Thyroid gland (tissue), 4 donors: ENCODE data around the gene SHROOM2. TPM values are rescaled to one million over a fixed set of nuclear protein-coding genes. Genes with fewer than 3 reads are reported as not detected.

ENCODE experiments used
- DNase-seq, 2 donors: peaks; one replicate each; pipeline ENCODE4 v3.0.0-alpha.2; 2019
- H3K27ac ChIP-seq, 3 donors: fragments of 200-600 bp; sonication (generic); 1 replicate in 2 of 3; 2 replicates in 1 of 3; pipeline ENCODE4 v1.5.1; 2016 to 2019; ENCODE audit warnings: mild to moderate bottlenecking in 1 of 3, moderate library complexity in 1 of 3
- H3K27me3 ChIP-seq: fragments of 200-600 bp; sonication (generic); one replicate; pipeline ENCODE4 v1.5.1; 2019
- H3K36me3 ChIP-seq, 2 donors: fragments of 200-600 bp; sonication (generic); one replicate each; pipeline ENCODE4 v1.5.1; 2016 to 2019
- H3K4me1 ChIP-seq, 2 donors: fragments of 200-600 bp; sonication (generic); one replicate each; pipeline ENCODE4 v1.5.1; 2017 to 2019
- H3K4me3 ChIP-seq, 3 donors: fragments of 200-600 bp; sonication (generic); replicated peaks in 1 of 3; 1 replicate in 2 of 3; 2 replicates in 1 of 3; pipeline ENCODE4 v1.5.1; 2016; ENCODE audit warnings: mild to moderate bottlenecking in 1 of 3
- H3K9me3 ChIP-seq: fragments of 200-600 bp; sonication (generic); one replicate; pipeline ENCODE4 v1.5.1; 2017
- CTCF ChIP-seq, 6 experiments: fragments of 200-600 bp in 3 of 6; fragments of 450-650 bp in 3 of 6; sonication (generic) in 3 of 6; IDR thresholded peaks; one replicate each; pipeline ENCODE4 v1.5.1; 2016 to 2019; ENCODE audit warnings: antibody characterized with exemption in 6 of 6, mild to moderate bottlenecking in 2 of 6, inconsistent platforms in 1 of 6, moderate library complexity in 1 of 6
- POLR2A ChIP-seq, 2 donors: fragments of 450-650 bp; IDR thresholded peaks; one replicate each; pipeline ENCODE4 v1.6.1; 2017; ENCODE audit warnings: antibody characterized with exemption in 2 of 2, mild to moderate bottlenecking in 2 of 2, moderate library complexity in 1 of 2
- WGBS, 2 donors: methylation state at CpG; one replicate each; pipeline ENCODE4 v1.1.5; 2017; 5-methylcytosine and 5-hydroxymethylcytosine counted together
- intact Hi-C: fragments of 100-400 bp; cut with DNase I; formaldehyde crosslinking; loops from one replicate; pipeline ENCODE4 v1.15.1; 2023
- total RNA-seq, 4 donors: library from RNA; depleted of rRNA; stranded (reverse); fragments of >200 nt; gene quantifications; one replicate each; pipeline ENCODE4 v1.2.3, GENCODE V29; 2016

SHROOM2 gene
- total RNA-seq, 4 donors from 2014 or later, result 2.8 to 16.5 (median 6.1) TPM

GRCh38 chrX:9861711-9862110, 75.5 kb downstream of the SHROOM2 start:
- Histone ChIP-seq H3K27me3 (no peaks in the 10 kb centered on the region), H3K4me1 (no peaks in the 10 kb centered on the region), H3K4me3 (no peak overlapping the region), H3K36me3 (no peaks in the 10 kb centered on the region), H3K27ac (no peak overlapping the region), H3K9me3 (no peaks in the 10 kb centered on the region)
- TF ChIP-seq POLR2A (IDR thresholded peaks at IDR 0.05) (no peak), CTCF (IDR thresholded peaks at IDR 0.05) (no peak)
- intact Hi-C loops, result no loop called here
- DNase-seq, result no peak
- 92% methylated on average over 8 to 9 of the region's 9 CpGs for WGBS, 2 donors

GRCh38 chrX:9862525-9862924, 76.3 kb downstream of the SHROOM2 start:
- DNase-seq, result no peak
- TF ChIP-seq POLR2A (IDR thresholded peaks at IDR 0.05) (no peak), CTCF (IDR thresholded peaks at IDR 0.05) (no peak)
- Histone ChIP-seq H3K27ac (no peak overlapping the region), H3K36me3 (no peaks in the 10 kb centered on the region), H3K4me3 (no peak overlapping the region), H3K27me3 (no peaks in the 10 kb centered on the region), H3K4me1 (no peaks in the 10 kb centered on the region), H3K9me3 (no peaks in the 10 kb centered on the region)
- intact Hi-C loops, result no loop called here
- WGBS, 2 donors, result 94 to 96% methylated on average over 2 to 5 of the region's 11 CpGs

GRCh38 chrX:9862953-9863352, 76.7 kb downstream of the SHROOM2 start:
- Histone ChIP-seq H3K4me1 (no peaks in the 10 kb centered on the region), H3K9me3 (no peaks in the 10 kb centered on the region), H3K27me3 (no peaks in the 10 kb centered on the region), H3K27ac (no peak overlapping the region), H3K36me3 (no peaks in the 10 kb centered on the region), H3K4me3 (no peak overlapping the region)
- TF ChIP-seq POLR2A (IDR thresholded peaks at IDR 0.05), result no peak
- TF ChIP-seq CTCF (IDR thresholded peaks at IDR 0.05), result no peak
- no peak for DNase-seq
- intact Hi-C loops, result no loop called here
- WGBS, 2 donors, result 91 to 92% methylated on average over 7 of the region's 7 CpGs

GRCh38 chrX:9864011-9864410, 77.8 kb downstream of the SHROOM2 start:
- intact Hi-C loops, result no loop called here
- no peak for DNase-seq
- H3K27me3 ChIP-seq, result no peaks in the 10 kb centered on the region
- H3K27ac ChIP-seq, result no peak overlapping the region
- H3K4me3 ChIP-seq, result no peak overlapping the region
- H3K4me1 ChIP-seq, result no peaks in the 10 kb centered on the region
- 79 to 90% methylated on average over 8 to 10 of the region's 10 CpGs for WGBS, 2 donors
- H3K9me3 ChIP-seq, result no peaks in the 10 kb centered on the region
- no peaks in the 10 kb centered on the region for H3K36me3 ChIP-seq
- TF ChIP-seq CTCF (IDR thresholded peaks at IDR 0.05) (no peak), POLR2A (IDR thresholded peaks at IDR 0.05) (no peak)

- no peak overlapping the region for H3K4me3 ChIP-seq
- WGBS, 2 donors, result 67 to 92% methylated on average over 7 to 11 of the region's 12 CpGs
- H3K9me3 ChIP-seq, result no peaks in the 10 kb centered on the region
- intact Hi-C loops, result no loop called here
- no peak for DNase-seq
- H3K36me3 ChIP-seq, result no peaks in the 10 kb centered on the region
- TF ChIP-seq POLR2A (IDR thresholded peaks at IDR 0.05) (no peak), CTCF (IDR thresholded peaks at IDR 0.05) (no peak)
- H3K4me1 ChIP-seq, result no peaks in the 10 kb centered on the region
- no peak overlapping the region for H3K27ac ChIP-seq
- no peaks in the 10 kb centered on the region for H3K27me3 ChIP-seq
Observed at GRCh38 chrX:9865804-9866472, 79.7 kb downstream of the SHROOM2 start.
